Islet of Langerhans (tissue), 1 donor: ENCODE results near the gene PRKAG2.
A peak's percentile ranks its signal among the peaks of the same experiment; 100 is the strongest.

Source experiments
- FAIRE-seq: peaks from one replicate; lab custom pipeline; 2011; peaks lifted over from hg19 to GRCh38; lab: Jason Lieb, UNC

PRKAG2 gene

DNA sequence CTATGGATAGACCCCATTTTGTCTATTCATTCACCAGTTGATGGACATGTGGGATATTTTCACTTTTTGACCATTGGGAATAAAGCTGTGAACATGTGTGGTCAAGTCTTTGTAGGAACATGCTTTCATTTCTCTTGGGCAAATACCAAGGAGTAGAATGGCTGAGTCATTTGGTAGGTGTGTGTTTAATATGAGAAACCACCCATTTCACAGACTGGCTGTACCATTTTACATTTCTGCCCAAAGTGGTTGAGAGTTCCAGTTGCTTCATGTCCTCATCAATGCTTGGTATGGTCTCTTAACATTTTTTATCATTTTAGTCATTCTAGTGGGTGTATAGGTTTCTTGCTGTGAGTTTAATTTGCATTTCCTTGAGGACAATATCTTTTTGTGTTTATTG lies 232.4 kb downstream of the PRKAG2 start:
- no peak for FAIRE-seq

DNA sequence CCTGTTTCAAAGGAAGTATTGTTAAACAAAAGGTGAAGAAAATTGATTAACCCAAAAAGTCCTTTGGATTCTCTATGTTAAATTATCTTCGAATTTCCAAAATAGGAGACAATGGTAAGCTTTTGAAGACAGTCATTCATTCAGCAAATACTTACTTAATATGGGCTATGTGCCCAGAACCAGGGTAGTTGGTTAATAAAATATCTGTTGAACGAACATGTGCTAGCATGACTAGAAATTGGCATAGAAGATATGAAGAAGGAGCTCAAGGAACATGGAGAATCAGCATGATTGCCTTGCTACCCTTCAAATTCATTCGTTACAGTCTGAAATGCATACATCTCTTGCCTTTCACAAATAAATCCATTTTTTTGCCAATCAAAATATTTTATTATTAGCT lies 234.2 kb downstream of the PRKAG2 start:
- FAIRE-seq = no peak

DNA sequence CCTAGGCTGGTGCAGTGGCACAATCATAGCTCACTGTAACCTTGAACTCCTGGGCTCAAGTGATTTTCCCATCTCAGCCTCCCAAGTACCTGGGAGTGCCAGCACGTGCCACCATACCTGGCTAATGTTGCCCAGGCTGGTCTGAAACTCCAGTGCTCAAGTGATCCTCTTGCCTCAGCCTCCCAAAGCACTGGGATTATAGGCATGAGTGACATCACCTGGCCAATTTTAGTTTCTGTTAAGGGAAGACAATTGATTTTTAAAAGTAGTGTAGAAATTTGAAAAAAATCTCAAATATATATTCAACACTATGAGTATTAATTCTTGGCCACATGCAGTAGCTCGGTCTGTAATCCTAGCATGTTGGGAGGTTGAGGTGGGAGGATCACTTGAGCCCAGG lies 235.3 kb downstream of the PRKAG2 start:
- no peak for FAIRE-seq

DNA sequence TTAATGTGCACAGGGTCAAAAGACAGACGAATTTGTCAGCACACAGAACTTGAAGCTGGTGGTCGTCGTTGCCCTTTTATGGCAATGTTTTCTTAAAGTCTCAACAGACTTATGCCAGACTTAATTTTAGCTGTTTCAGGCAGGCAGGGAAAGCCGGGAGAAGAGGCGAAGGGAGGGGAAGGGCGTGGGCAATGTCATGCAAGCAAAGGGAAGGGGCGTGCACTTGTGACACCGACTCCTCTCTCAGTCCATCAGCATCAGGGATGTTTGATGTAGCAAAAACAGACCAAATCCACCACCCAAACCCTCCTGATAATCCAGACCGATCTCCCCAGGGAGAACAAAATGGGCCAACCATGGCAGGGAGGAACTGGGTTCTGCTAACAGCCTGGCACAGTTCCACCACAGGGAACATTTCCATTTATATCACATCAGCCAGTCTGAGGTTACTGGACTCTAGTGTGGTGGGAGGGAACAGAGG lies 239.1 kb downstream of the PRKAG2 start:
- no peak for FAIRE-seq

DNA sequence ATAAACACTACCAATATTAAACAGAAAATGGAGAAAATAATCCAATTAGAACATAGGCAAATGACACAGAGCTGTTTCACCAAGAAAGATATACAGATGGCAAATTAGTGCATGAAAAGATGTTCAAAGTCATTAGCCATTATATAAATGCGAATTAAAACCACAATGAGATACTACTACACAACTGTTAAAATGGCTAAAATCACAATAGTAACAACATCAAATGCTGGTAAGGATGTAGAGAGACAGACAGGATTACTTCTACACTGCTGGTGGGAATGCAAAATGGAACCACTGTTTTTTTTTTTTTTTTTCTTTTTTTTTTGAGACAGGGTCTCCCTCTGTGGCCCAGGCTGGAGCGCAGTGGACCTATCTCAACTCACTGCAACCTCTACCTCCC lies 242.3 kb downstream of the PRKAG2 start:
- FAIRE-seq = no peak

DNA sequence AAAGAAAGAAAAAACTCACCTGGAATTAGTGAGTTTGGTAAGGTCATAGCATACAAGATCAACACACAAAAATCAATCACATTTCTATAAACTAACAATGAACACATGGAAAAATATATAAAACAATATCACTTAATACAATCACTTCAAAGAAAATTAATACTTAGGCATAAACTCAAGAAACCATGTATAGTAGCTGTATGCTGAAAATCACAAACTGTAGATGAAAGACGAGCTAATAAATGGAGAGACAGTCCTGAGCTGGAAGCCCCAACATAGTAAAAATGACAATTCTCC lies 243.5 kb downstream of the PRKAG2 start:
- no peak for FAIRE-seq

DNA sequence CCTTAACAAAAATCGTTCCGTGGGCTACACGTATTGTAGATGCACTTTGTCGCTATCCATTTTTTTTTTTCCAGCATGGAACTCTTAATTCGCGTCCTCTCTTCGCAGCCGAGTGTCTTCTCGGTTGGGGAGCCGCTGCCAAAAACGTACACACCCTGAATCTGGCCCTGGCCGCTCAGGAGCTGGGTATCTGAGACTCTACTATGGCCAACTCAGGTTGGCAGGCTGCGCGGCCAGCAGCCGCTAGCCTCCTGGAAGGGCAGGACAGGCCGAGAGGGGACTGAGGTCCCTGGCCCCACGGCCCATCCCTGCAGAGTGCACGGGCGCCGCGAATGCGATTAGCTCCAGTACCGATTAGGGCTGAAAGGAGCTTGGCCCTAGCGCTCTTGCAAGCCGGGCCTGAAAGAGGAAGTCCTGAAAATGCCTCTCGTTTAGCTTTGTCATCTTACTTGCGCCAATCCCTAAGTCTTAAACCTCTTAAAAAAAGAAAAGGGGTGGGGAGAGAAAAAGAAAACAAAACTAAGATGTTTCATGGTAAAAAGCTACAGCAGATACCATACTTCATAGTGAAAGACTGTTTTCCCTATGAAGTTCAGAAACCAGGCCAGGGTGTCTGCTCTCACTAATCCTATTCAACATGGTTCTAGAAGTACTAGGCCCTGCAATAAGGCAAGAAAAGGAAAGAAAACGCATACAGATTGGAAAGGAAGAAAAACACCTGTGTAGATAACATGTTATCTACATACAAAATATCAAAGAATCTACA lies 244.0 kb downstream of the PRKAG2 start:
- no peak for FAIRE-seq

DNA sequence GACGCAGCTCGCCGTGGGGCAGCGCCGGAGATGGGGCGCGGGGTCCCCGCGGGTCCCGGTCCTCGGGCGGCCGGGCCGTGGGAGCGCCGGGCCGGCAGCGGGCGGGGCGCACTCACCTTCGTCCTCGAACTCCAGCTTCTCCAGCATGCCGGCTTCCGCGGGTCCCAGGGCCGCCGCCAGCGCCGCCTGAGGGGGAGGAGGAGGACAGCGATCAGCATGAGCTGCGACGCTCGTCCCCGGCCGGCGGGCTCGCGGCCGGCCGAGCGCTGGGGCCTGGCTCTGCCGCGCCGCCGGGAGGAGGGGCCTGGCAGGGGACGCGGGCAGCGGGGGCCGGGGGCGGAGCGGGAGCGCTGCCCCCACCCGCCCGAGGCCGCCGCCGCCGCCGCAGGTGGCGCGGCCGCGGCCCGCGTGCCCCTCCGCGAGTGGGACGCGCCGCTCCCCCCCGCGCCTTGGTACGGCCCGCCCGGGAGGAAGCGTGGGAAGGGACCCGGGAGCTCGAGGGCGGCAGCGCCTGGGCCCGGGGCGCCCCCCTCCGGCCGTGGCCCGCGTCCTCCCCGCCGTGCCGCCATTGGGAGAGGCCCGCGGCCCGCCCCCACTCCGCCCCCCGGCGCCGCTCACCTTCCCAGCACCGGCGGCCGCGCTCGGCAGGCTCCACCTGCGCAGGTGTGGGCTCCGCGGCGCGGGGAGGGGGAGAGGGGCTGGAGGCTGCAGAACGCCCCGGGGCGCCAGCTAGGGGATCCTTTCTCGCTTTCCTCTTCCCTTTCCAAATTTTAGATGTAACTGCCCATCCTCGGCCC lies 244.8 kb downstream of the PRKAG2 start:
- FAIRE-seq = no peak

DNA sequence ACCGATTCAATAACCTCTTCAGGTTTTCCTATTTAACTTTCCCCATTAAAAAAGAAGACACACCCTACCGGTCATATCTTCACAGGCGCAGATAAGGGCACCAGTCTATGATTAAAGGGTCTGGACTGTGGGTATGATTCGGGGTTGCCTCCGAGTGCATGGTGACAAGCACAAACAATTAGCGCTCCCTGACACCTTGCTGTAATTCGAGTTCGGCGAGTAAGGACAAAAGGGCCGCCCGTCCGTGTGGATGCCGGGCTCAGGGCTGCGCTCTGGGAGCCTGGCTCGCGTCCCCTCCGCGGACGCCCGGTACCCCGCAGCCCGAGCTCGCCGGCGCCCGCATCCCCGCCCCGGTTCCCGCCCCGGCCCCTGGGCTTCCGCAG lies 245.4 kb downstream of the PRKAG2 start:
- no peak for FAIRE-seq

DNA sequence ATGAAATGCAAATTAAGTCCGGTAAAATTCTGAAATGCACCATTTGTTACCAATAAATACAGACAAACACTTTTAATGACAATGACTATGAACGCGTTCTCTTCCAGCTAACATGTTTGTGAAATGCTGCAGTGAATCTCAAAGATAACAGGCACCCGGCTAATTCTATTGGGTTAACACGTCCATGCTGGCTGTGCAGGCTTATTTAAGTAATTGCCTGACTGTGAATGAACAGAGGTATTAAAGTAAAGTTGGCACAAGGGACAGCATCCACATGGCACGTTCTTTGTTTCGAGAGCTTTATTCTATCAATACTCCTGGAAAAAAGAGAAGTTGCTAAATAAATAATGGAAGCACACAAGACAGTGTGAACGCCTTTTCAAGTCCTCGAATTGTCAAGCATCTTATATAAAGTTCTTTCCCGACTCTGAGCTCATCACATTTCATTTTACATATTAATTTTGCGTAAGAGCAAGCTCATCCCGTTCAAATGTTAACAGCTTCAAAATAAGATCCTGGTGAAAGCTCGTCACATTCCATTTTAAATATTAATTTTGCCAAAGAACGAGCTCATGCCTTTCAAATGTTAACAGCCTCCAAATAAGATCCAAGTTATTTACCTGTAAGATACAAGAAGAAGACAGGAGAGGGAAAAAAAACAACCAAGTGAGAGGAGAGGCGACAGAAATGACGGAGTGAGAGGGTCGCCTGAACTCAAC lies 245.9 kb downstream of the PRKAG2 start:
- no peak for FAIRE-seq

DNA sequence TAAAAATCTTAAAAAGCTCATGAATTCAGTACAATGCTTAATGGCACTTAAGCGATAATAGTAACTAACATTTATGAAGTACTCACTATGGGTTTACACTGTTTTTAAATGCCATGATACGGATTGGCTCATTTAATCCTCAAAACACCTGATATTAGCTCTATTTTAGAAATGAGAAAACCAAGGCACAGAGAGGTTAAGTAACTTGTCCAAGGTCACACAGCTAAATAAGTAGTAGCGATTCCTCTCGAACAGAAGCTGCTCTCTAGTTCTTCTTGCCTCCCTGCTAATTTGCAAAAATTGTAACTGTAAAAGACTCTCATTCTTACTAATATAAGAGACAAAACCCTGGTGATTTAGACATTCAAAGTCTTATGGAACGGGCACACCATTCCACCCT lies 246.6 kb downstream of the PRKAG2 start:
- no peak for FAIRE-seq

DNA sequence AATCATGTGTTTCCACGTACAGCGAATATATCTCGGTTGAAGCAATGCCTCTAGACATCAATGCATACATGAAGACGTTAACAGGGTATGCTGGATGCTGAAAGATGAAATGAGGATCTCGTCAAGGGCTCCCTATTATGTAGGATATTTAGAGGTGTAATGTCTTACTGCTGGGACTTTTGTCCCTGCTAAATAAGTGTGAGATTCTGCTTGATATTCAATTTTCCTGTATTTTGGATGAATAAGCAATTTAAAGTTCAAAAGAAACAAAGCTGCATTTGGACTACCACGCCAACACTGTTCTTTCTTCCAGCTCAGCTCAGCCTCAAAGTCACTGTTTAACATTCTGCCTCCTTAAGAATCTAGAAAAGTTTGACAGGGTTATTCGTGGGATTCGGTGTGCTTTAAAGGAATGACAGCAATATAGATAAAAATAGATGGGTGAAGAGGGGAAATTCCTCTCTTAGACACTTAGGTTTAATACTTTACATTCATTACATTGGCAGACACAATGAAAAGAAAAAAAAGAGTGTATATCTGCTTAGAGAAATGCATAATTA lies 247.1 kb downstream of the PRKAG2 start:
- no peak for FAIRE-seq

DNA sequence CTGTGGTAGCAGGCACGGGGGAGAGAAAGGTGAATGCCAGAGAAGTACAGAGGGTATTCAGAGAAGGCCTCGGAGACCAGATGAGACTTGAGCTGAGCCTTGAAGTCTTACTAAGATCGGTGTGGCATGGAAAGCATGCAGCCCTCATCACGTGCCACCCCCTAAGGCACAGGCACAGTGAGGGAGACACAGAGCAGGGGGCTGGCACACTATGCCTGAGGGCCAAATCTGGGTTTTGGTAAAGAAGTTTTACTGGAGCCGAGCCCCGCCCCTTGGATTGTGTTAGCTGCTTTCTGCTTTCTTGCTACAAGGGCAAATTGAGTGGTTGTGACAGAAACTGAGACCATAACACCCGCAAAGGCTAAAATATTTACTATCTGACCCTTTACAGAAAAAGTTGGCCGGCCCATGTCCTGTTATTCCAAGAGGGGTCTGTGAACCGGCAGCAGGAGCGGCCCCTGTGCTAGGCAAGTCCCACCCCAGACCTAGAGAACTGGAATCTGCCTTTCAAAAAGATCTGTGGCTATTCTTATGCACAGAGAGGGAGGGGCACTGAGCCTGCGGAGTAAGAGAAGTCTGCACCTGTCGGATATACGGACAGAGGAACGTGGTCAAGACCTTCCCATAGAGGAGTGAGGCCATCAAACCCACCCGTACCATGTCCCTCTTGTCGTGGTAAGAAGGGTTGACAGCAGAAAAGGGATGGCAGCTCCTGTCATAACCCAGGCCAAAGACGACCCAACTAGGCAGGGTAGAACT lies 247.9 kb downstream of the PRKAG2 start:
- no peak for FAIRE-seq

DNA sequence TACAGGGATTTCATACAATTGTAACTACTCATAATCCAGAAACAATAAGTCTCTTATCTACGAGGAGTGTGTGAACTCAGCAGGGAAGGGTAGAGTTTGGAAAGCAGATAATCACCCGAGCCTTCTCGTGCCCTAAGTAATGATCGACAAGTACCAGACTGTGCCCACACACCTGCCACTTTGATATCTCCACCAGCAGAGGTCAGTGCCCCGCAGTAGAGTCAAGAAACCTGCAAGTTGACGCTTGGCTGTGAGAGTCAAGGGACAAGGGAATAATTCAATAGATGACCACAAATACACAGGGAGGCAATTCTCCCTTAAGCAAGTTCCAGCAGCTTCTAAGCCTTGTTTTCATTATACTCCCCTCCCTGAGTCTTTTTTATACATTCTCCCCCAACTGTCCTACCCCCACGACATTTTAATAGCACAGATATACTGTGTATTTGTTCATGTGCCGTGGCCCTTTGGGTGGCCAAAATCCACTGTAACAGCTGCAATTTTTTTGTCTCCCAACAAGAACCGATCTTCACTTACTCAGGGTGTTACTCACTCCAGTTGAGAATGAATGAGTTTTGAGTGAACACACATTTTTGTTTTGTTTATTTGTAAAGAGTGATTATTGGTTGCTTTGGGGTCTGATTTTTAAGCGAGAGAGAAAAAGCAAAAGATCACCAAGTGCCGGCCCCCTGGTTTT lies 250.3 kb downstream of the PRKAG2 start:
- FAIRE-seq = peak; percentile 82

DNA sequence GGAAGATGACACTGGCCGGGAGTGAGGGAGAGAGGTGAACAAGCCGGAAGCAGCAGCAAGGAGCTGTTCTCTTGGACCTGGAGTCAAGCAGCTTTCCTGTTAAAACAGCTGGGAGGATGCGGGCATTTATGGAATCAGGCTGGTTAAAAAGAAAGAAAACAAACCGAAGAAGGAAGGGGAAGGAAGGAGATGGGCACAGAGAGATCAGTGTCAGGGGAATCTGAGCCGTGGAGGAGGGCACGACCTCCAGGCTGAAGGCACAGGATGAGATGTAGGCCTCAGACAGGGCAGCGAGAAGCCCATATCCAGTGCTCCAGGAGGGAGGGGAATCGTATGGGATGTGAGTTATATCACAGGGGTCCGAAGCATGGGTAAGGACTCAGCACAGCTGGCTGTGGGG lies 251.3 kb downstream of the PRKAG2 start:
- no peak for FAIRE-seq

DNA sequence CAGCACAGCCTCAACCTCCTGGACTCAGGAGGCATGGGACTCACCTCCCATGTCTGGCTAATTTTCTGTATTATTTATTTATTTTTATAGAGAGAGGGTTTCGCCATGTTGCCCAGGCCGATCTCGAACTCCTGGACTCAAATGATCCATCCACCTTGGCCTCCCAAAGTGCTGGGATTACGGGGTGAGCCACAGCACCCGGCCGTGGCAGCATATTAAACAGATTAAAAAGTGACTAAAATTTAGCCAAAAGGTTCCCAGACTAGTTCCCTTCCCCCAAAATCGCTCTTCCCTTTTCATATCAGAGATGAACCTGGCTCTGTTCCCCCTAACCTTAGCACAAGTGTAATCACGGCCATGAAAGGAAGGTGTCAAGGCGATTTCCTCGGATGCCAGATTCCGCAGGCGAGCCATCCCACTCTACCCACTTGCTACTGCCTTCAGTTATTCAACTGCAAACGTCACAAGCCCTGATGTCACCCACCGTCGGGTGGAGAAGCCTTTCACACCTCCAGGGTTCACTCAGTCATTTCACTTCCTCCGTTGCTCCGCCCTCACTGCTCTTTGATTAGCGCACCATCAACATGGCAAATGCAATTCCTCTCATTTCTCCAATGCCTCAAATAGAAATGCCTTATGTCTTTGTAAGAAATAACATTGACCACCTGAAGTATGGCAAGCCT lies 252.5 kb downstream of the PRKAG2 start:
- FAIRE-seq = no peak

DNA sequence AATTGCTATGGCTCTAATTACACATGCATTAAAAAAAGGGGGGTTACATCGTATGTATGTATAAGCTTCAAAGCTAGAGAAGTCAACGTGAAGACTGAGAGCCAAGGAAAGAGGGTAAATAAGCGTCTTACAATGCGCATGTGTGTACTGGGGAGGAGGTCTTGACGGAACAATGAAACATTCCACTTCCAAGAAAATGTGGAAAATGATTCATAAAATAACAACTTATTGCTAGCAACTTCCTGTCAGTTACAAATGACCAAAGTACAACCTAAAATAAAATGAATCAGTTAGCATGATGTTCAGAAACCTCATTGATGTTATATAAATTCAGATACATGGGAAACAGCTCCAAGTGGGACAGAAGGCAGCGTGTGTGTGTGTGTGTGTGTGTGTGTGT lies 253.1 kb downstream of the PRKAG2 start:
- no peak for FAIRE-seq

DNA sequence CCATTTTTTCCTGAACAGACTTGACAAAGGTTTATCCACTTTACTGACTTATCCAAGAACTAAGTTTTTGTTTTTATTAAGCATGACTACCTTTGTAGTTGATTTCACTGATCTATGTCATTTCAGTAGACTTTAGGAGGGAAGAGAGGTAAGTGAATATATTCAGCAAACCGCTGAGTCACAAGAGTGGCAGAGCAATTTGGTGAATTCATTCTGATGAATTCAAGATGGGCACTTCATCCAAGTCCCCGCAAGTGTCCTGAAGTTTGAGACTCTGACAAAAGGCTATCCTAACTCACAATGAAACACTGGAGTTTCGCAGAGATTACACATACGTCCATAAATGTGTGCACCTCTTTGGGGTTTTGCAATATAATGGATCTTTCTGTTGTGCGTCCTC lies 255.0 kb downstream of the PRKAG2 start:
- no peak for FAIRE-seq

DNA sequence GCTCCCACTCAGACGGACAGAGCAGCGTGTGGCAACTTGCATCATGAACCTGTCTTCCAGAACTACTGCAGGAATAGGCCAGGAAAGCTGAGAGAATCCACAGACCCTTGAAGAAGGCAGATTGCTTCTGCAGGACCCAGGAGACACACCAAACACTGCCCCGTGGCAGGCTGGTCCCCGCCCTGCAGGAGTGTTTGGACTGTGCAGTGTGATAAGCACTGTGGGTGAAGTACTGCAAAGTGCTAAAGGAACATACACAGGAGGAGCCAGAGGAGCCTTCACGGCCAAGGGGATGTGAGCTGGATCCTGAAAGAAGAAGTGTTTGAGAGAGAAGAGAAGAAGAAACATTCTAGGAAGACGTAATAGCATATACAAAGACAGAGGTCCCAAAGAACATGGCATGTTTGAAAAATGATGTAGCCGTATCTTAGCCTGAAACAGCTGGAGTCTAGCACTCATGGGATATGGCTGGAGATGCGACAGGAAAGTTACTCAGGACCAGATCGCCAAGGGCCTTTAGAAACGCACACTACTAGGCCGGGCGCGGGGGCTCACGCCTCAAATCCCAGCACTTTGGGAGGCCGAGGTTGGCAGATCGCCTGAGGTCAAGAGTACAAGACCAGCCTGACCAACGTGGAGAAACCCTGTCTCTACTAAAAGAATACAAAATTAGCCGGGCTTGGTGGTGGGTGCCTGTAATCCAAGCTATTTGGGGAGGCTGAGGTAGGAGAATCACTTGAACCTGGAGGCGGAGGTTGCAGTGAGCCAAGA lies 260.3 kb downstream of the PRKAG2 start:
- FAIRE-seq = no peak

DNA sequence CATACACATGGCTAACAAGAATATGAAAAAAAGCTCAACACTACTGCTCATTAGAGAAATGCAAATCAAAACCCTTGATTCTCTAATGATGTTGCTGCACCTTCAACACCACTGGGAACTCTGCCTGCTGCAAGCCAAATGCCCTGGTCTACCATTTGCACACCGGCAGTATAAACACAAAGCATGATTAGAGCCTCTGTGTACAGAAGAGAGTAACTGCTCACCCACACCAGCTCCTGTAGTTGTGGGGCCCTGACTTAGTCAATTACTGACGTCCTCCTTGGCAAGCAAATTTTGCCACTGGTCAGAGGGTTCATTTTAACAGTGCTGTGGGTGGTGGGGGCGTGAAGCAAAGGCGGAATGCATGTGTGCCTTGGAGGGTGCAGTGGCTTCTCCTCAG lies 261.1 kb downstream of the PRKAG2 start:
- FAIRE-seq = no peak
